WTC11 (cell line): ENCODE data around the gene SLCO2A1. TPM values are rescaled to one million over a fixed set of nuclear protein-coding genes. Genes with fewer than 3 reads are reported as not detected.

Experiments
- ATAC-seq: fragments of 200-7000 bp; cut with Tn5 transposase; 2 replicates; pipeline ENCODE4 v1.10.0; 2021; ENCODE audit warnings: mild to moderate bottlenecking, moderate library complexity
- CTCF ChIA-PET: fragments of 300-600 bp; sonication (Branson Sonifier 250); formaldehyde crosslinking; loops from one replicate; lab custom pipeline; 2021; ENCODE audit warnings: antibody characterized with exemption; lab: Charles Lee
- POLR2A ChIA-PET: fragments of 350-600 bp; sonication (Branson Sonifier 250); formaldehyde crosslinking; loops from one replicate; lab custom pipeline; 2021; ENCODE audit warnings: antibody characterized with exemption; lab: Charles Lee
- DNase-seq: peaks from one replicate; pipeline ENCODE4 v3.0.0; 2021; ENCODE audit warnings: low spot score
- H3K27ac Mint-ChIP-seq: 2 replicates; pipeline ENCODE4 v1.8.0; 2021; ENCODE audit warnings: mixed read lengths
- H3K27me3 Mint-ChIP-seq: 2 replicates; pipeline ENCODE4 v1.8.0; 2021; ENCODE audit warnings: low read depth, mild to moderate bottlenecking, moderate library complexity, mixed read lengths
- H3K36me3 Mint-ChIP-seq: 2 replicates; pipeline ENCODE4 v1.8.0; 2021; ENCODE audit warnings: mixed read lengths
- H3K4me1 Mint-ChIP-seq: 2 replicates; pipeline ENCODE4 v1.8.0; 2022; ENCODE audit warnings: mixed read lengths
- H3K4me3 Mint-ChIP-seq: 2 replicates; pipeline ENCODE4 v1.8.0; 2021; ENCODE audit warnings: mild to moderate bottlenecking, moderate library complexity, mixed read lengths
- H3K9me3 Mint-ChIP-seq: 2 replicates; pipeline ENCODE4 v1.8.0; 2021; ENCODE audit warnings: mixed read lengths
- CTCF ChIP-seq: fragments of 200-600 bp; IDR thresholded peaks from 2 replicates; pipeline ENCODE4 v1.8.0; 2022; ENCODE audit warnings: antibody characterized with exemption
- EMX1 ChIP-seq: fragments of 250-450 bp; sonication (Bioruptor Pico); IDR thresholded peaks from 2 replicates; pipeline ENCODE4 v1.8.0; 2021; ENCODE audit warnings: mild to moderate bottlenecking
- FOXJ3 ChIP-seq: sonication (generic); formaldehyde crosslinking; IDR thresholded peaks from 2 replicates; pipeline ENCODE4 v1.9.0; 2021; ENCODE audit warnings: missing genetic modification reagents, mild to moderate bottlenecking, borderline replicate concordance
- JUN ChIP-seq: sonication (generic); formaldehyde crosslinking; IDR thresholded peaks from 2 replicates; pipeline ENCODE4 v1.8.0; 2023; ENCODE audit warnings: mild to moderate bottlenecking, missing genetic modification reagents
- PREB ChIP-seq: sonication (generic); formaldehyde crosslinking; IDR thresholded peaks from 2 replicates; pipeline ENCODE4 v1.8.1; 2022; ENCODE audit warnings: mild to moderate bottlenecking, missing genetic modification reagents, moderate library complexity, borderline replicate concordance
- SOX15 ChIP-seq: fragments of 250-450 bp; sonication (Bioruptor Pico); IDR thresholded peaks from 2 replicates; pipeline ENCODE4 v1.9.0; 2021; ENCODE audit warnings: mild to moderate bottlenecking
- STAT6 ChIP-seq: sonication (generic); formaldehyde crosslinking; conservative IDR thresholded peaks from 2 replicates; pipeline ENCODE4 v1.8.1; 2023; ENCODE audit warnings: mild to moderate bottlenecking, low read depth, missing genetic modification reagents, moderate library complexity
- TEAD1 ChIP-seq: sonication (generic); formaldehyde crosslinking; IDR thresholded peaks from 2 replicates; pipeline ENCODE4 v1.8.0; 2022; ENCODE audit warnings: mild to moderate bottlenecking, missing genetic modification reagents
- ZBTB43 ChIP-seq: sonication (generic); formaldehyde crosslinking; IDR thresholded peaks from 2 replicates; pipeline ENCODE4 v1.8.1; 2023; ENCODE audit warnings: mild to moderate bottlenecking, missing genetic modification reagents
- ZNF317 ChIP-seq: sonication (generic); formaldehyde crosslinking; IDR thresholded peaks from 2 replicates; pipeline ENCODE4 v1.8.1; 2023; ENCODE audit warnings: low read depth, mild to moderate bottlenecking, moderate library complexity, missing genetic modification reagents, borderline replicate concordance
- ZNF532 ChIP-seq: fragments of 250-450 bp; sonication (Bioruptor Pico); IDR thresholded peaks from 2 replicates; pipeline ENCODE4 v1.9.0; 2021; ENCODE audit warnings: mild to moderate bottlenecking, borderline replicate concordance
- ZSCAN18 ChIP-seq: fragments of 250-450 bp; sonication (Bioruptor Pico); IDR thresholded peaks from 2 replicates; pipeline ENCODE4 v2.1.2; 2022; ENCODE audit warnings: mild to moderate bottlenecking, moderate library complexity
- total RNA-seq: library from RNA; stranded (reverse); gene quantifications from 3 replicates; pipeline ENCODE4 v1.2.3, GENCODE V29; 2021

SLCO2A1 gene
- total RNA-seq, 1 experiment from 2014 or later, result 3.3 TPM

GRCh38 chr3:134037168-134037567 lies 7.4 kb upstream of the SLCO2A1 start (continued):
- TF ChIP-seq CTCF (no peak), EMX1 (CRISPR knock-in tag) (no peak)

GRCh38 chr3:134036291-134036690 lies 6.6 kb upstream of the SLCO2A1 start:
- ChIA-PET POLR2A (no interaction called here), CTCF (interaction anchor here (2.0 kb wide), 1 partner anchor 106 kb away, joined by 4 read pairs; no protein-coding TSS in a partner anchor)
- Mint-ChIP-seq H3K36me3 (peaks cover 2% of the 10 kb centered on the region), H3K27ac (no peak overlapping the region), H3K4me3 (no peak overlapping the region), H3K4me1 (peaks cover 5% of the 10 kb centered on the region; the same call in 1 of the 2 replicates), H3K27me3 (peaks cover 11% of the 10 kb centered on the region), H3K9me3 (peaks cover 7% of the 10 kb centered on the region)
- DNase-seq (no peak), ATAC-seq (no peak)
- TF ChIP-seq ZSCAN18, result no peak
- no peak for TF ChIP-seq PREB (CRISPR knock-in tag)

- DNase-seq (no peak), ATAC-seq (no peak)
- Mint-ChIP-seq H3K4me3 (no peak overlapping the region), H3K36me3 (no peaks in the 10 kb centered on the region), H3K4me1 (peaks cover 8% of the 10 kb centered on the region; the same call in 1 of the 2 replicates), H3K27me3 (peaks cover 15% of the 10 kb centered on the region), H3K27ac (no peak overlapping the region), H3K9me3 (peaks cover 3% of the 10 kb centered on the region)
- ChIA-PET POLR2A (no interaction called here), CTCF (interaction anchor here (0.7 kb wide), 2 partner anchors 99 to 106 kb away, joined by 4 to 6 read pairs; no protein-coding TSS in a partner anchor)
- TF ChIP-seq ZNF317 (no peak), ZNF532 (CRISPR knock-in tag) (no peak), TEAD1 (CRISPR knock-in tag) (no peak), SOX15 (CRISPR knock-in tag) (no peak), FOXJ3 (CRISPR knock-in tag) (no peak), ZBTB43 (CRISPR knock-in tag) (no peak), JUN (CRISPR knock-in tag) (no peak), STAT6 (CRISPR knock-in tag) (no peak)
Observed at GRCh38 chr3:134035836-134036235, 6.1 kb upstream of the SLCO2A1 start.
